CD4-positive, alpha-beta T cell treated with Interleukin-17A for 4 hours (primary cell): ENCODE measurements around the gene NMT1.
"Not testable (repeated sequence)": the region's sequence is repeated elsewhere in the genome, so short reads cannot be mapped to it uniquely, and the experiment has no call there.

ENCODE experiments used
- DNase-seq: peaks from one replicate; pipeline ENCODE4 v3.0.0-alpha.2; 2020; ENCODE audit warnings: mixed read lengths

The NMT1 gene

GRCh38 chr17:45123076-45123770 lies 62.1 kb downstream of the NMT1 start:
- no peak for DNase-seq

GRCh38 chr17:45123930-45124796 lies 63.0 kb downstream of the NMT1 start:
- peak; percentile 59 for DNase-seq

- not testable (repeated sequence) for DNase-seq
These were observed 63.6 kb downstream of the NMT1 start for GRCh38 chr17:45124797-45125122.

- no peak for DNase-seq
These were observed 64.4 kb downstream of the NMT1 start for GRCh38 chr17:45125509-45125908.

- no peak for DNase-seq
These were observed 66.1 kb downstream of the NMT1 start for GRCh38 chr17:45127207-45127547.

- no peak for DNase-seq
These were observed 66.6 kb downstream of the NMT1 start for GRCh38 chr17:45127548-45128300.

GRCh38 chr17:45128331-45128730 lies 67.2 kb downstream of the NMT1 start:
- no peak for DNase-seq

GRCh38 chr17:45128989-45129388 lies 67.9 kb downstream of the NMT1 start:
- no peak for DNase-seq

- DNase-seq: no peak
These were observed 68.4 kb downstream of the NMT1 start for GRCh38 chr17:45129426-45129939.

- DNase-seq: no peak
These were observed 69.0 kb downstream of the NMT1 start for GRCh38 chr17:45129940-45130680.

GRCh38 chr17:45130681-45131615 lies 69.8 kb downstream of the NMT1 start:
- DNase-seq: no peak

- DNase-seq: peak; percentile 70
These were observed 70.7 kb downstream of the NMT1 start for GRCh38 chr17:45131616-45132319.

GRCh38 chr17:45132320-45132571 lies 71.1 kb downstream of the NMT1 start, which contains the start of gene PLCD3:
Gene PLCD3 (minus strand): TSS chr17:45132515. CDS start chr17:45132410, 105 bp downstream.
- DNase-seq: no peak

GRCh38 chr17:45132572-45133463 lies 71.7 kb downstream of the NMT1 start:
- peak; percentile 86 for DNase-seq

GRCh38 chr17:45135192-45135977 lies 74.3 kb downstream of the NMT1 start, which contains the start of gene ACBD4:
Gene ACBD4 (plus strand): TSS chr17:45135687. CDS start chr17:45136145, 458 bp downstream.
- peak; percentile 98 for DNase-seq

GRCh38 chr17:45135978-45136791 lies 75.1 kb downstream of the NMT1 start:
- DNase-seq: peak; percentile 15

- DNase-seq: no peak
These were observed 75.9 kb downstream of the NMT1 start for GRCh38 chr17:45136846-45137560.
